Panc1 (cell line): ENCODE data around the gene LRRK1. TPM values are rescaled to one million over a fixed set of nuclear protein-coding genes. Genes with fewer than 3 reads are reported as not detected.

Source experiments
- ATAC-seq: fragments of 200-7000 bp; cut with Tn5 transposase; 2 replicates; pipeline ENCODE4 v1.9.1; 2020; ENCODE audit warnings: mild to moderate bottlenecking, moderate library complexity
- BruUV-seq: library from RNA; stranded (reverse); fragments of 400-500 nt; replicated peaks from 2 replicates; lab custom pipeline; 2021; lab: Mats Ljungman, UMichigan
- CTCF ChIA-PET: fragments of 300-600 bp; sonication (Branson Sonifier 250); formaldehyde crosslinking; loops from one replicate; lab custom pipeline; 2022; ENCODE audit warnings: antibody characterized with exemption; lab: Charles Lee
- POLR2A ChIA-PET: fragments of 300-600 bp; sonication (Branson Sonifier 250); formaldehyde crosslinking; loops from one replicate; lab custom pipeline; 2022; ENCODE audit warnings: antibody characterized with exemption; lab: Charles Lee
- DNase-seq: peaks from one replicate; pipeline ENCODE4 v3.0.0-alpha.2; 2010; ENCODE audit warnings: low read depth, low spot score
- H3K27ac ChIP-seq: 2 replicates; pipeline ENCODE4 v1.5.1; 2011; ENCODE audit warnings: mild to moderate bottlenecking, low read length, inconsistent platforms
- H3K27me3 ChIP-seq: fragments of 200-500 bp; sonication (Bioruptor generic); 2 replicates; pipeline ENCODE4 v1.6.0; 2014; ENCODE audit warnings: low read length, inconsistent platforms; ENCODE audit not compliant: control insufficient read depth, insufficient read depth
- H3K36me3 ChIP-seq: fragments of 200-500 bp; sonication (Bioruptor generic); 2 replicates; pipeline ENCODE4 v1.5.1; 2014; ENCODE audit warnings: inconsistent platforms, mild to moderate bottlenecking, low read length, moderate library complexity; ENCODE audit not compliant: control insufficient read depth, insufficient read depth
- H3K4me1 ChIP-seq: 2 replicates; pipeline ENCODE4 v1.5.1; 2011; ENCODE audit warnings: inconsistent platforms, mild to moderate bottlenecking, low read length, moderate library complexity; ENCODE audit not compliant: control insufficient read depth, insufficient read depth
- H3K4me3 ChIP-seq, 2 experiments: 2 replicates each; pipeline ENCODE4 v1.5.1; 2011 to 2012; ENCODE audit warnings: low read depth in 2 of 2, low read length in 2 of 2, mild to moderate bottlenecking in 2 of 2, inconsistent platforms in 1 of 2, moderate library complexity in 1 of 2
- H3K9me3 ChIP-seq: fragments of 200-500 bp; sonication (Bioruptor generic); 2 replicates; pipeline ENCODE4 v1.5.1; 2014; ENCODE audit warnings: low read depth, mild to moderate bottlenecking, inconsistent platforms, low read length, moderate library complexity; ENCODE audit not compliant: control insufficient read depth, insufficient read depth
- POLR2AphosphoS5 ChIP-seq: IDR thresholded peaks from 2 replicates; pipeline ENCODE4 v1.6.1; 2012; ENCODE audit warnings: mild to moderate bottlenecking, low read depth, low read length, moderate library complexity
- SIN3A ChIP-seq: IDR thresholded peaks from 2 replicates; pipeline ENCODE4 v1.6.1; 2012; ENCODE audit warnings: low read depth, mild to moderate bottlenecking, low read length, moderate library complexity, borderline replicate concordance; ENCODE audit not compliant: insufficient read depth
- TCF7L2 ChIP-seq: IDR thresholded peaks from 2 replicates; pipeline ENCODE4 v1.6.1; 2011; ENCODE audit warnings: mild to moderate bottlenecking, low read depth, low read length, inconsistent platforms
- in situ Hi-C: cut with HindIII; loops from 2 replicates; pipeline ENCODE4 v1.10.0; 2016; ENCODE audit warnings: low sequenced_read_pairs, low pct_unique_long_range_greater_than_20kb
- intact Hi-C: fragments of 100-400 bp; cut with micrococcal nuclease; formaldehyde crosslinking; loops from one replicate; pipeline ENCODE4 v1.10.0; 2022; ENCODE audit not compliant: unreplicated experiment
- total RNA-seq: library from RNA; stranded (reverse); gene quantifications from one replicate; pipeline ENCODE4 v1.2.1, GENCODE V29; 2021; ENCODE audit not compliant: unreplicated experiment
- TF ChIP-seq, protein P1 (sequence below): fragments of 450-650 bp; IDR thresholded peaks from 2 replicates; pipeline ENCODE4 v1.5.1; 2017; ENCODE audit warnings: mild to moderate bottlenecking
- TF ChIP-seq, protein P2 (sequence below), 2 experiments: IDR thresholded peaks; 2 replicates each; pipeline ENCODE4 v1.6.1; 2011 to 2012; ENCODE audit warnings: low read depth in 2 of 2, control low read depth in 1 of 2, low read length in 1 of 2, mild to moderate bottlenecking in 1 of 2, moderate library complexity in 1 of 2; ENCODE audit not compliant: insufficient read depth in 1 of 2

Gene LRRK1
- total RNA-seq, 1 experiment from 2014 or later = 88.0 TPM

DNA sequence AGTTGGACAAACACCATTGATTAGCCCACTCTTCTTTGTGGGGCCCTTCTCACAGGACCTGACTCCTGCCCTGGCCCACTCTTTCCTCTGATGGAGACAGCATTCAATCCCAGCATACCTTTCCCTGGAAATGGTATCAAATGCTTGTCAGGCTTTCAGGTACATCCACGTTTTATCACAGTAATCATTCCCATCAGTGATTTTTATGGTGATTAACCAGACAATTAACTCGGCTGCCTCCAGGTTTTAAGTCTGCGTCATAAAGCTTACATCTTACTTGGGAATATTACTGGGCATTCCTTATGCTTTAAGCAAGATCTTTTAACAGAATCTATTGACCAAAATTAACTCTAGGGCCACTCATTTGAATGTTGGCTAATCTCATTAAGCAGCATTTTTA is 33.4 kb downstream of the LRRK1 start:
- TF ChIP-seq SIN3A (no peak), POLR2AphosphoS5 (no peak), TCF7L2 (no peak)
- TF ChIP-seq, protein P1, sequence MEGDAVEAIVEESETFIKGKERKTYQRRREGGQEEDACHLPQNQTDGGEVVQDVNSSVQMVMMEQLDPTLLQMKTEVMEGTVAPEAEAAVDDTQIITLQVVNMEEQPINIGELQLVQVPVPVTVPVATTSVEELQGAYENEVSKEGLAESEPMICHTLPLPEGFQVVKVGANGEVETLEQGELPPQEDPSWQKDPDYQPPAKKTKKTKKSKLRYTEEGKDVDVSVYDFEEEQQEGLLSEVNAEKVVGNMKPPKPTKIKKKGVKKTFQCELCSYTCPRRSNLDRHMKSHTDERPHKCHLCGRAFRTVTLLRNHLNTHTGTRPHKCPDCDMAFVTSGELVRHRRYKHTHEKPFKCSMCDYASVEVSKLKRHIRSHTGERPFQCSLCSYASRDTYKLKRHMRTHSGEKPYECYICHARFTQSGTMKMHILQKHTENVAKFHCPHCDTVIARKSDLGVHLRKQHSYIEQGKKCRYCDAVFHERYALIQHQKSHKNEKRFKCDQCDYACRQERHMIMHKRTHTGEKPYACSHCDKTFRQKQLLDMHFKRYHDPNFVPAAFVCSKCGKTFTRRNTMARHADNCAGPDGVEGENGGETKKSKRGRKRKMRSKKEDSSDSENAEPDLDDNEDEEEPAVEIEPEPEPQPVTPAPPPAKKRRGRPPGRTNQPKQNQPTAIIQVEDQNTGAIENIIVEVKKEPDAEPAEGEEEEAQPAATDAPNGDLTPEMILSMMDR = no peak
- TF ChIP-seq, protein P2, sequence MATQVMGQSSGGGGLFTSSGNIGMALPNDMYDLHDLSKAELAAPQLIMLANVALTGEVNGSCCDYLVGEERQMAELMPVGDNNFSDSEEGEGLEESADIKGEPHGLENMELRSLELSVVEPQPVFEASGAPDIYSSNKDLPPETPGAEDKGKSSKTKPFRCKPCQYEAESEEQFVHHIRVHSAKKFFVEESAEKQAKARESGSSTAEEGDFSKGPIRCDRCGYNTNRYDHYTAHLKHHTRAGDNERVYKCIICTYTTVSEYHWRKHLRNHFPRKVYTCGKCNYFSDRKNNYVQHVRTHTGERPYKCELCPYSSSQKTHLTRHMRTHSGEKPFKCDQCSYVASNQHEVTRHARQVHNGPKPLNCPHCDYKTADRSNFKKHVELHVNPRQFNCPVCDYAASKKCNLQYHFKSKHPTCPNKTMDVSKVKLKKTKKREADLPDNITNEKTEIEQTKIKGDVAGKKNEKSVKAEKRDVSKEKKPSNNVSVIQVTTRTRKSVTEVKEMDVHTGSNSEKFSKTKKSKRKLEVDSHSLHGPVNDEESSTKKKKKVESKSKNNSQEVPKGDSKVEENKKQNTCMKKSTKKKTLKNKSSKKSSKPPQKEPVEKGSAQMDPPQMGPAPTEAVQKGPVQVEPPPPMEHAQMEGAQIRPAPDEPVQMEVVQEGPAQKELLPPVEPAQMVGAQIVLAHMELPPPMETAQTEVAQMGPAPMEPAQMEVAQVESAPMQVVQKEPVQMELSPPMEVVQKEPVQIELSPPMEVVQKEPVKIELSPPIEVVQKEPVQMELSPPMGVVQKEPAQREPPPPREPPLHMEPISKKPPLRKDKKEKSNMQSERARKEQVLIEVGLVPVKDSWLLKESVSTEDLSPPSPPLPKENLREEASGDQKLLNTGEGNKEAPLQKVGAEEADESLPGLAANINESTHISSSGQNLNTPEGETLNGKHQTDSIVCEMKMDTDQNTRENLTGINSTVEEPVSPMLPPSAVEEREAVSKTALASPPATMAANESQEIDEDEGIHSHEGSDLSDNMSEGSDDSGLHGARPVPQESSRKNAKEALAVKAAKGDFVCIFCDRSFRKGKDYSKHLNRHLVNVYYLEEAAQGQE (IDR thresholded peaks at IDR 0.05; ENCODE audit: insufficient read depth in 1 of 2, low read depth in 2 of 2, low read length in 1 of 2) = no peak
- in situ Hi-C loops (no loop called here), intact Hi-C loops (no loop called here)
- ATAC-seq (0 out of 2 replicates have a peak, but pooled peaks have one; percentile 18), DNase-seq (no peak)
- Histone ChIP-seq H3K4me3 (no peak overlapping the region), H3K36me3 (no peaks in the 10 kb centered on the region), H3K27ac (peak overlapping the region; percentile 100), H3K27me3 (no peaks in the 10 kb centered on the region), H3K9me3 (no peaks in the 10 kb centered on the region), H3K4me1 (peaks cover 31% of the 10 kb centered on the region)
- BruUV-seq = no TSS peak
- ChIA-PET CTCF (no interaction called here), POLR2A (no interaction called here)

DNA sequence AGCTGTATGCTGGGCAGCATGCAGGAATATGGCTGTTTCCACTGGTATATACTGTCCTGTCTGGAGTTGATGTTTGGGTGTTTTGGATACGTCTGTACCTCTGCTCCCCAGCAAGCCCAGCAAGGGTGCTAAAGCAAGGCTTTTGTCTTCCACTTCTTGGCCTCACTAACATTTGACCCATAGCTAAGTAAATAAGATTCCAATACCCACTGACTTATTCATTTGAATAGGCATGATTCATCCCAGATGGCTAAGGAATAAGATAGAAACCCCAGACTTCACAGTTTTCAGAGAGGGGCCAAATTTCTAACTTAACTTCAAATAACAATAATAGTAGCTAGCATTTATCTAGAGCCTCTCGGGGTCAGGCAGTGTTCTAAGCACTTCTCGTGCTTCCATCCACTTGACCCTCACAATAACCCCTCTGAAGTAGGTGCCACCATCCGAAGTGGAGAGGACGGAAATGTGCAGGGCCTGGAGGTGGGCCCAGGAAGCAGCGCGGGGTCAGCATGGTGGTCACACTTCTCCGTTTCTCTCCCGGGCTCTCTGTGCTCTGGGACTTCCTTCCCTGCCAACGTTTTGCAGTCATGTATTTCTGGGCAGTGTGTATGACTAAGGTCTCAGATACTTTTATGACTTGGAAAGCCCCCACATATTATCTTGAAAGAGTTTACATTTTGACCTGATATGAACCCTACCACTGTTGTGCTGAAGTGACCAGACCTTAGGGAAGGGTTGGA is 39.3 kb downstream of the LRRK1 start:
- intact Hi-C loops (loop anchor here (2.0 kb wide), 1 partner anchor 48 kb away; no protein-coding TSS in a partner anchor), in situ Hi-C loops (no loop called here)
- BruUV-seq = TSS peak; percentile 99
- no peaks in the 10 kb centered on the region for H3K9me3 ChIP-seq
- CTCF ChIA-PET = interaction anchor here (0.6 to 1.1 kb wide), 3 partner anchors 14 to 708 kb away, joined by 3 to 6 read pairs (median 3); no protein-coding TSS in a partner anchor
- POLR2A ChIA-PET = interaction anchor here (0.6 kb wide), 1 partner anchor 49 kb away, joined by 3 read pairs; no protein-coding TSS in a partner anchor
- peak overlapping the region; percentile 18 to 40; a peak in 3 of 4 replicates for H3K4me3 ChIP-seq
- TF ChIP-seq SIN3A (0 out of 2 replicates have a peak, but pooled peaks have one; percentile 44), TCF7L2 (peak; percentile 93)
- TF ChIP-seq, protein P2 (IDR thresholded peaks at IDR 0.05; ENCODE audit: insufficient read depth in 1 of 2, low read depth in 2 of 2, low read length in 1 of 2) = no peak
- TF ChIP-seq, protein P1 = no peak
- no peaks in the 10 kb centered on the region for H3K27me3 ChIP-seq
- no peaks in the 10 kb centered on the region for H3K36me3 ChIP-seq
- DNase-seq (peak; percentile 42), ATAC-seq (peak; percentile 88)
- H3K27ac ChIP-seq = peak overlapping the region; percentile 100
- peaks cover 63% of the 10 kb centered on the region for H3K4me1 ChIP-seq
